HepG2 (cell line): ENCODE measurements around the gene GFER. TPM values are rescaled to one million over a fixed set of nuclear protein-coding genes. Genes with fewer than 3 reads are reported as not detected.

Experiments used
- ARID4A ChIP-seq: sonication (generic); formaldehyde crosslinking; IDR thresholded peaks from 2 replicates; pipeline ENCODE4 v1.5.0; 2020; ENCODE audit warnings: mild to moderate bottlenecking, missing genetic modification reagents, borderline replicate concordance
- DNMT3B ChIP-seq: conservative IDR thresholded peaks from 2 replicates; pipeline ENCODE4 v1.6.1; 2016; ENCODE audit warnings: missing biosample characterization, control low read depth
- POLR2AphosphoS5 ChIP-seq: IDR thresholded peaks from 2 replicates; pipeline ENCODE4 v1.6.1; 2012; ENCODE audit warnings: low read depth, low read length
- RFXAP ChIP-seq: sonication (generic); formaldehyde crosslinking; IDR thresholded peaks from 2 replicates; pipeline ENCODE4 v1.4.0; 2020; ENCODE audit warnings: missing genetic modification reagents, borderline replicate concordance
- SOX5 ChIP-seq: IDR thresholded peaks from 2 replicates; pipeline ENCODE4 v1.6.1; 2016; ENCODE audit warnings: borderline replicate concordance
- ZFX ChIP-seq: sonication (generic); formaldehyde crosslinking; IDR thresholded peaks from 2 replicates; pipeline ENCODE4 v1.4.0; 2020; ENCODE audit warnings: mild to moderate bottlenecking, low read depth, missing genetic modification reagents, moderate library complexity
- ZNF20 ChIP-seq: sonication (generic); formaldehyde crosslinking; IDR thresholded peaks from 2 replicates; pipeline ENCODE4 v1.4.0; 2020; ENCODE audit warnings: mild to moderate bottlenecking, moderate library complexity, missing genetic modification reagents
- ZNF235 ChIP-seq: sonication (generic); formaldehyde crosslinking; IDR thresholded peaks from 2 replicates; pipeline ENCODE4 v1.8.1; 2023; ENCODE audit warnings: mild to moderate bottlenecking, missing genetic modification reagents, borderline replicate concordance
- polyA plus RNA-seq, 8 experiments: library from polyadenylated mRNA; depleted of rRNA in 3 of 8; stranded (reverse) in 7 of 8; unstranded in 1 of 8; fragments of >200 nt; fragmentation: Illumina TruSeq in 4 of 8; extraction: Trizol in 4 of 8; gene quantifications; 2 replicates each; pipeline versions ENCODE4 v1.2.1 to v1.2.3, GENCODE V29; 2011 to 2016; ENCODE audit warnings: low read depth in 4 of 8, missing spikeins in 1 of 8, mixed read lengths in 1 of 8; ENCODE audit not compliant: insufficient read depth in 1 of 8
- total RNA-seq, 5 experiments: library from RNA; depleted of rRNA; stranded (reverse); fragments of >200 nt; fragmentation: Illumina TruSeq; extraction: Trizol; gene quantifications; 2 replicates each; pipeline ENCODE4 v1.2.3, GENCODE V29; 2016; ENCODE audit warnings: low read depth in 1 of 5
- TF ChIP-seq, protein P1 (sequence below): sonication (generic); formaldehyde crosslinking; IDR thresholded peaks from 2 replicates; pipeline ENCODE4 v1.8.0; 2022; ENCODE audit warnings: low read depth, missing genetic modification reagents
- TF ChIP-seq, protein P2 (sequence below): sonication (generic); formaldehyde crosslinking; IDR thresholded peaks from 2 replicates; pipeline ENCODE4 v1.9.0; 2021; ENCODE audit warnings: mild to moderate bottlenecking, missing genetic modification reagents
- TF ChIP-seq, protein P3 (sequence below): sonication (generic); formaldehyde crosslinking; IDR thresholded peaks from 2 replicates; pipeline ENCODE4 v1.4.0; 2020; ENCODE audit warnings: missing genetic modification reagents, low read depth, mild to moderate bottlenecking, borderline replicate concordance

The GFER gene
- total and polyA plus RNA-seq, 2 of the 13 experiments (the other 11 are each of a cell fraction or from before 2014, with no cell fraction given) = 28.6 to 71.7 TPM

DNA sequence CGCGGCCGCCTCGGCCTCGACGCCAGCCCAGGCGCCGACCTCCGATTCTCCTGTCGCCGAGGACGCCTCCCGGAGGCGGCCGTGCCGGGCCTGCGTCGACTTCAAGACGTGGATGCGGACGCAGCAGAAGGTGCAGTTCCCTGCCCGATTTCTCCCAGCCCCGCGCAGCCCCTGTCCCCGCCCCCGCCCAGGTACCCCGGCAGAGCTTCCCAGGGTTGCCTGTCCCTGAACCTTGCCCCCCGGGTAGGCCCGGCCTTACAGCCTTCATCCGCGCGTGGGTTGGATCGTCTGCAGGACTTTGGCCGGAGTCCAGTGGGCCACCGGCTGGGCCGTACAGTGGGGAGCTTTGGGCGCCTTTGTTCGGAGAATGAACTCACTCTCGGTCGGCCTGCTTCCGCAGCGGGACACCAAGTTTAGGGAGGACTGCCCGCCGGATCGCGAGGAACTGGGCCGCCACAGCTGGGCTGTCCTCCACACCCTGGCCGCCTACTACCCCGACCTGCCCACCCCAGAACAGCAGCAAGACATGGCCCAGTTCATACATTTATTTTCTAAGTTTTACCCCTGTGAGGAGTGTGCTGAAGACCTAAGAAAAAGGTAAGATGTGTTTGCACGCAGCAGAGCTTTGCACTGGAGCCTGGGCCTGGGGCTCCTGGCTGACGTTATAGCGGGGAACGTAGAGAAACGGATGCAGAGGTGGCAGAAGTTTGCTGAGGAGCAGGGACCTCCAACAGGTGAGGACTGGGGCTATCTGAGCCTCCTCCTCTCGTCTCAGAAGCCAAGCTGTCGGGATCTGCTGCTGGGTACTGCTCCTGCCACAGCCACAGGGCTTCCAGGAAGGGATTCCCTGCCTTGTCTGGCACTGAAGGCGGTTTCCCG, 593 bp downstream of the GFER start (continued):
- TF ChIP-seq ZFX (CRISPR knock-in tag) (peak; percentile 71; the same call in 1 of the 2 replicates), DNMT3B (CRISPR knock-in tag) (no peak), ZNF235 (CRISPR knock-in tag) (0 out of 2 replicates have a peak, but pooled peaks have one; percentile 67), SOX5 (CRISPR knock-in tag) (no peak), POLR2AphosphoS5 (peak; percentile 12), ZNF20 (CRISPR knock-in tag) (no peak), ARID4A (CRISPR knock-in tag) (no peak), RFXAP (no peak)
- TF ChIP-seq, protein P1, sequence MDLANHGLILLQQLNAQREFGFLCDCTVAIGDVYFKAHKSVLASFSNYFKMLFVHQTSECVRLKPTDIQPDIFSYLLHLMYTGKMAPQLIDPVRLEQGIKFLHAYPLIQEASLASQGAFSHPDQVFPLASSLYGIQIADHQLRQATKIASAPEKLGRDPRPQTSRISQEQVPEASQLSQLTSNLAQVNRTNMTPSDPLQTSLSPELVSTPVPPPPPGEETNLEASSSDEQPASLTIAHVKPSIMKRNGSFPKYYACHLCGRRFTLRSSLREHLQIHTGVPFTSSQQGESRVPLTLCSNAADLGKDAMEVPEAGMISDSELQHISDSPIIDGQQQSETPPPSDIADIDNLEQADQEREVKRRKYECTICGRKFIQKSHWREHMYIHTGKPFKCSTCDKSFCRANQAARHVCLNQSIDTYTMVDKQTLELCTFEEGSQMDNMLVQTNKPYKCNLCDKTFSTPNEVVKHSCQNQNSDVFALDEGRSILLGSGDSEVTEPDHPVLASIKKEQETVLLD = no peak
- TF ChIP-seq, protein P2, sequence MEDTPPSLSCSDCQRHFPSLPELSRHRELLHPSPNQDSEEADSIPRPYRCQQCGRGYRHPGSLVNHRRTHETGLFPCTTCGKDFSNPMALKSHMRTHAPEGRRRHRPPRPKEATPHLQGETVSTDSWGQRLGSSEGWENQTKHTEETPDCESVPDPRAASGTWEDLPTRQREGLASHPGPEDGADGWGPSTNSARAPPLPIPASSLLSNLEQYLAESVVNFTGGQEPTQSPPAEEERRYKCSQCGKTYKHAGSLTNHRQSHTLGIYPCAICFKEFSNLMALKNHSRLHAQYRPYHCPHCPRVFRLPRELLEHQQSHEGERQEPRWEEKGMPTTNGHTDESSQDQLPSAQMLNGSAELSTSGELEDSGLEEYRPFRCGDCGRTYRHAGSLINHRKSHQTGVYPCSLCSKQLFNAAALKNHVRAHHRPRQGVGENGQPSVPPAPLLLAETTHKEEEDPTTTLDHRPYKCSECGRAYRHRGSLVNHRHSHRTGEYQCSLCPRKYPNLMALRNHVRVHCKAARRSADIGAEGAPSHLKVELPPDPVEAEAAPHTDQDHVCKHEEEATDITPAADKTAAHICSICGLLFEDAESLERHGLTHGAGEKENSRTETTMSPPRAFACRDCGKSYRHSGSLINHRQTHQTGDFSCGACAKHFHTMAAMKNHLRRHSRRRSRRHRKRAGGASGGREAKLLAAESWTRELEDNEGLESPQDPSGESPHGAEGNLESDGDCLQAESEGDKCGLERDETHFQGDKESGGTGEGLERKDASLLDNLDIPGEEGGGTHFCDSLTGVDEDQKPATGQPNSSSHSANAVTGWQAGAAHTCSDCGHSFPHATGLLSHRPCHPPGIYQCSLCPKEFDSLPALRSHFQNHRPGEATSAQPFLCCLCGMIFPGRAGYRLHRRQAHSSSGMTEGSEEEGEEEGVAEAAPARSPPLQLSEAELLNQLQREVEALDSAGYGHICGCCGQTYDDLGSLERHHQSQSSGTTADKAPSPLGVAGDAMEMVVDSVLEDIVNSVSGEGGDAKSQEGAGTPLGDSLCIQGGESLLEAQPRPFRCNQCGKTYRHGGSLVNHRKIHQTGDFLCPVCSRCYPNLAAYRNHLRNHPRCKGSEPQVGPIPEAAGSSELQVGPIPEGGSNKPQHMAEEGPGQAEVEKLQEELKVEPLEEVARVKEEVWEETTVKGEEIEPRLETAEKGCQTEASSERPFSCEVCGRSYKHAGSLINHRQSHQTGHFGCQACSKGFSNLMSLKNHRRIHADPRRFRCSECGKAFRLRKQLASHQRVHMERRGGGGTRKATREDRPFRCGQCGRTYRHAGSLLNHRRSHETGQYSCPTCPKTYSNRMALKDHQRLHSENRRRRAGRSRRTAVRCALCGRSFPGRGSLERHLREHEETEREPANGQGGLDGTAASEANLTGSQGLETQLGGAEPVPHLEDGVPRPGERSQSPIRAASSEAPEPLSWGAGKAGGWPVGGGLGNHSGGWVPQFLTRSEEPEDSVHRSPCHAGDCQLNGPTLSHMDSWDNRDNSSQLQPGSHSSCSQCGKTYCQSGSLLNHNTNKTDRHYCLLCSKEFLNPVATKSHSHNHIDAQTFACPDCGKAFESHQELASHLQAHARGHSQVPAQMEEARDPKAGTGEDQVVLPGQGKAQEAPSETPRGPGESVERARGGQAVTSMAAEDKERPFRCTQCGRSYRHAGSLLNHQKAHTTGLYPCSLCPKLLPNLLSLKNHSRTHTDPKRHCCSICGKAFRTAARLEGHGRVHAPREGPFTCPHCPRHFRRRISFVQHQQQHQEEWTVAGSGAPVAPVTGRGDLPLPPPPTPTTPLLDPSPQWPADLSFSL (CRISPR knock-in tag) = no peak
- TF ChIP-seq, protein P3, sequence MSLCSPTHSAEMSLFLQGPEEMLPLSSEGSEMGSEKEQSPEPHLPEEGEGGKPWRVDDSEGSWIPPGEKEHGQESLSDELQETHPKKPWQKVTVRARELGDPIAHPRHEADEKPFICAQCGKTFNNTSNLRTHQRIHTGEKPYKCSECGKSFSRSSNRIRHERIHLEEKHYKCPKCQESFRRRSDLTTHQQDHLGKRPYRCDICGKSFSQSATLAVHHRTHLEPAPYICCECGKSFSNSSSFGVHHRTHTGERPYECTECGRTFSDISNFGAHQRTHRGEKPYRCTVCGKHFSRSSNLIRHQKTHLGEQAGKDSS (CRISPR knock-in tag) = no peak
